CD4-positive, alpha-beta memory T cell (primary cell): ENCODE results near the gene PRTG. TPM values are rescaled to one million over a fixed set of nuclear protein-coding genes. Genes with fewer than 3 reads are reported as not detected.

Source experiments
- CTCF ChIA-PET: fragments of 350-600 bp; sonication (Branson Sonifier 250); formaldehyde crosslinking; loops from one replicate; lab custom pipeline; 2021; ENCODE audit warnings: inconsistent platforms; ENCODE audit not compliant: partially characterized antibody; lab: Charles Lee
- POLR2A ChIA-PET: fragments of 350-600 bp; sonication (Branson Sonifier 250); formaldehyde crosslinking; loops from one replicate; lab custom pipeline; 2021; ENCODE audit not compliant: partially characterized antibody; lab: Charles Lee
- DNase-seq, 5 donors: peaks; one replicate each; pipeline versions ENCODE4 v3.0.0 to v3.0.0-alpha.2; 2020 to 2022; ENCODE audit warnings: mixed read lengths in 1 of 5
- H3K27ac ChIP-seq: one replicate; pipeline ENCODE4 v1.7.0; 2013; ENCODE audit warnings: low read depth, low read length
- H3K27me3 ChIP-seq: 2 replicates; pipeline ENCODE4 v1.7.0; 2013; ENCODE audit warnings: mild to moderate bottlenecking, low read length, moderate library complexity; ENCODE audit not compliant: insufficient read depth
- H3K36me3 ChIP-seq: 2 replicates; pipeline ENCODE4 v1.7.0; 2013; ENCODE audit warnings: mild to moderate bottlenecking, low read length, moderate library complexity; ENCODE audit not compliant: insufficient read depth
- H3K4me1 ChIP-seq: 2 replicates; pipeline ENCODE4 v1.7.0; 2013; ENCODE audit warnings: mild to moderate bottlenecking, low read length, moderate library complexity; ENCODE audit not compliant: insufficient read depth
- H3K4me3 ChIP-seq, 2 donors: one replicate each; pipeline ENCODE4 v1.7.0; 2013; ENCODE audit warnings: low read length in 2 of 2, mild to moderate bottlenecking in 1 of 2
- H3K9me3 ChIP-seq, 2 donors: one replicate each; pipeline ENCODE4 v1.7.0; 2013; ENCODE audit warnings: low read length in 2 of 2, control low read depth in 1 of 2; ENCODE audit not compliant: control insufficient read depth in 1 of 2
- H3K27ac Mint-ChIP-seq, 7 donors: one replicate each; pipeline ENCODE4 v1.8.0; 2020 to 2021; ENCODE audit warnings: mixed read lengths in 7 of 7, mild to moderate bottlenecking in 6 of 7, inconsistent platforms in 3 of 7, moderate library complexity in 3 of 7
- H3K27me3 Mint-ChIP-seq, 2 donors: one replicate each; pipeline ENCODE4 v1.8.0; 2020 to 2021; ENCODE audit warnings: mixed read lengths in 2 of 2
- H3K36me3 Mint-ChIP-seq, 2 donors: one replicate each; pipeline ENCODE4 v1.8.0; 2020 to 2021; ENCODE audit warnings: mixed read lengths in 2 of 2, inconsistent platforms in 1 of 2, mild to moderate bottlenecking in 1 of 2
- H3K4me1 Mint-ChIP-seq, 4 donors: one replicate each; pipeline ENCODE4 v1.8.0; 2020 to 2021; ENCODE audit warnings: mixed read lengths in 4 of 4, mild to moderate bottlenecking in 1 of 4
- H3K4me3 Mint-ChIP-seq, 8 donors: one replicate each; pipeline ENCODE4 v1.8.0; 2020 to 2021; ENCODE audit warnings: mixed read lengths in 8 of 8, mild to moderate bottlenecking in 7 of 8, moderate library complexity in 6 of 8, inconsistent platforms in 3 of 8
- H3K9me3 Mint-ChIP-seq, 8 donors: one replicate each; pipeline ENCODE4 v1.8.0; 2020 to 2021; ENCODE audit warnings: mixed read lengths in 8 of 8, mild to moderate bottlenecking in 5 of 8, inconsistent platforms in 3 of 8, moderate library complexity in 1 of 8
- intact Hi-C: fragments of 100-400 bp; cut with micrococcal nuclease; formaldehyde crosslinking; loops from one replicate; pipeline ENCODE4 v1.15.1; 2023
- polyA plus RNA-seq, 2 donors: library from polyadenylated mRNA; unstranded; fragments of 300-500 nt; fragmentation: Illumina TruSeq; gene quantifications; one replicate each; pipeline ENCODE4 v1.2.3, GENCODE V29; 2021
- total RNA-seq, 2 experiments: library from RNA; stranded (reverse); gene quantifications; one replicate each; pipeline ENCODE4 v1.2.3, GENCODE V29; 2021

The PRTG gene
- total and polyA plus RNA-seq, 4 experiments from 2014 or later, result not detected

DNA sequence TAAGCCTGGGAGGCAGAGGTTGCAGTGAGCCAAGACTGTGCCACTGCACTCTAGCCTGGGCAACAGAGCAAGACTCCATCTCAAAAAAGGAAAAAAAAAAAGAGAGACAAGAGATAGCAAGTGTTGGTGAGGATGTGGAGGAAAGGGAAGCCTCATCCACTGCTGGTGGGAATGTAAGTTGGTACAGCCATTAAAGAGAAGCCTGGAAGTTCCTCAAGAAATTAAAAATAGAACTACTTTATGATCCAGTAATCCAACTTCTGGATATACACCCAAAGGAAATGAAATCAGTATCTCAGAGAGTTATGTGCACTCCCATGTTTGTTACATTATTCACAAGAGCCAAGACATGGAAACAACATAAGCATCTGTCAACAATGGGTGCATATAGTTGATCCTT is 169.7 kb downstream of the PRTG start:
- CTCF ChIA-PET, result no interaction called here
- no peak overlapping the region for H3K27ac Mint-ChIP-seq
- no peak overlapping the region for H3K4me3 Mint-ChIP-seq

DNA sequence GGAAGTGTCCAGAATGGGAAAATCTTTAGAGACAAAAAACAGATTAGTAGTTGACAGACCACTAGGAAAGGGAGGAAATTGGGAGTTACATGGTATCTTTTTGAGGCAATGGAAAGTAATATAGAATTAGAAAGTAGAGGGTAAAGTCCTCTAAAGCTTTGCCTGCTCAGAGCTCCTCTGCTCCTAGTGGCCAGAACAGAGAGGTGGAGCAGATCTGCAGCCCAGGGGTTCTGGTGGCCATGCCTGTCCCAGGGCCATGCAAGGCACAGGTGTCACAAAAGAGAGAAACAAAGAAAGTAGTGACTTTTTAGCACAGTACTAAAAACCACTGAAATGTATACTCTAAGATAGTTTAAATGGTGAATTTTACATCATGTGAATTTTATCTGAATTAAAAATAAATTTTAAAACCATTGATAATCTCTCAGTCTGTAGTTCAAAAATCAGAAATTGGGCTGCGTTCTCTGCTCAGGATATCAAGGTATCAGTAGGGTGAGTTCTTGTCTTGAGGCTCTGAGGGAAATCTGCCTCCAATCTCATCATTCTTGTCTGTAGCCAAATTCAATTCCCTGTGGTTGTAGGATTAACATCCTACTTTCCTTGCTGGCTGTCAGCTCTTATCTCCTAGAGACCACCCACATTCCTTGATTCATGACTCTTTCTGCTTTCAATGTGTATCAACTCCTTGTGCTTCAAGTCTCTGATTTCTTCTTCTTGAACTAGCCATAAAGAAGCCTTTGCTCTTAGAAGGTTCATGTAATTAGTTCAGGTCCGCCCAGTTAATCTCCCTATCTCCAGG is 178.4 kb downstream of the PRTG start:
- peaks cover 0 to 5% of the 10 kb centered on the region in 2 donors for H3K27me3 Mint-ChIP-seq
- no peak overlapping the region for H3K4me3 Mint-ChIP-seq
- no peak overlapping the region for H3K4me3 ChIP-seq
- H3K4me1 ChIP-seq, result no peaks in the 10 kb centered on the region
- no peaks in the 10 kb centered on the region for H3K36me3 ChIP-seq
- no peaks in the 10 kb centered on the region for H3K9me3 ChIP-seq
- no peak overlapping the region for H3K27ac ChIP-seq
- intact Hi-C loops, result no loop called here
- no peak overlapping the region for H3K27ac Mint-ChIP-seq
- peaks cover 3 to 21% (median 10%) of the 10 kb centered on the region in 8 donors for H3K9me3 Mint-ChIP-seq
- DNase-seq, result no peak
- POLR2A ChIA-PET, result no interaction called here
- CTCF ChIA-PET, result no interaction called here
- no peaks in the 10 kb centered on the region for H3K36me3 Mint-ChIP-seq
- no peaks in the 10 kb centered on the region for H3K27me3 ChIP-seq
- no peaks in the 10 kb centered on the region for H3K4me1 Mint-ChIP-seq

More for the DNA sequence above, 169.7 kb downstream of the PRTG start:
- intact Hi-C loops, result no loop called here
- Histone ChIP-seq H3K9me3 (no peaks in the 10 kb centered on the region), H3K4me3 (no peak overlapping the region), H3K27ac (no peak overlapping the region), H3K27me3 (no peaks in the 10 kb centered on the region), H3K36me3 (no peaks in the 10 kb centered on the region), H3K4me1 (no peaks in the 10 kb centered on the region)
- Mint-ChIP-seq H3K9me3 (peaks cover 0 to 11% (median 0%) of the 10 kb centered on the region in 8 donors), H3K4me1 (no peaks in the 10 kb centered on the region), H3K36me3 (no peaks in the 10 kb centered on the region), H3K27me3 (peaks cover 18 to 27% of the 10 kb centered on the region in 2 donors)
- POLR2A ChIA-PET, result no interaction called here
- DNase-seq, result no peak

DNA sequence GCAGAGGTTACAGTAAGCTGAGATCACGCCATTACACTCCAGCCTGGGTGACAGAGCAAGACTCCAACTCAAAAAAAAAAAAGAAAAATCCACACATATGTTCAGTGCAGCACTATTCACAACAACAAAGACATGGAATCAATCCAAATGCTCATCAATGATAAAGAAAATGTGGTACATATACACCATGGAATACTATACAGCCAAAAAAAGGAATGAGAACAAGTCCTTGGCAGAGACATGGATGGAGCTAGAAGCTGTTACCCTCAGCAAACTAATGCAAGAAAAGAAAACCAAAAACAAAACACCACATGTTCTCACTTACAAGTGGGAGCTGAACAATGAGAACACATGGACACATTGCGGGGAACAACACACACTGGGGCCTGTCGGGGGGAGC is 180.4 kb downstream of the PRTG start:
- CTCF ChIA-PET, result no interaction called here
- intact Hi-C loops, result no loop called here
- Histone ChIP-seq H3K36me3 (no peaks in the 10 kb centered on the region), H3K9me3 (no peaks in the 10 kb centered on the region), H3K4me1 (no peaks in the 10 kb centered on the region), H3K27ac (no peak overlapping the region), H3K4me3 (no peak overlapping the region), H3K27me3 (no peaks in the 10 kb centered on the region)
- no peak overlapping the region for H3K27ac Mint-ChIP-seq
- no peaks in the 10 kb centered on the region for H3K4me1 Mint-ChIP-seq
- peaks cover under 1 to 2% of the 10 kb centered on the region in 2 donors for H3K27me3 Mint-ChIP-seq
- no peak for DNase-seq
- H3K4me3 Mint-ChIP-seq, result no peak overlapping the region
- H3K36me3 Mint-ChIP-seq, result no peaks in the 10 kb centered on the region
- peaks cover 3 to 26% (median 14%) of the 10 kb centered on the region in 8 donors for H3K9me3 Mint-ChIP-seq
- POLR2A ChIA-PET, result no interaction called here

Other genes starting within 250 kb of the PRTG start
- gene DNAAF4, start 234.9 kb downstream of the PRTG start, total RNA-seq, result under 1 TPM in 1 of 2 experiments, not detected in 1; 0.38 TPM
- gene DNAAF4, start 234.9 kb downstream of the PRTG start, polyA plus RNA-seq, result under 1 TPM in 1 of 2 donors, not detected in 1; 0.32 TPM
- gene PYGO1, start 154.8 kb downstream of the PRTG start, total RNA-seq, result not detected
- gene PYGO1, start 154.8 kb downstream of the PRTG start, polyA plus RNA-seq, result not detected